K562 treated with DMSO at 1 percent for 4 hours (cell line): ENCODE measurements around the gene PROSER2. TPM values are rescaled to one million over a fixed set of nuclear protein-coding genes. Genes with fewer than 3 reads are reported as not detected.

Experiments
- total RNA-seq: library from RNA; unstranded; fragments of 300-600 nt; gene quantifications from 2 replicates; pipeline ENCODE4 v1.2.3, GENCODE V29; 2022; ENCODE audit not compliant: insufficient read depth

The PROSER2 gene
- total RNA-seq: 1.7 and 5.0 TPM in 2 replicates

GRCh38 chr10:11823122-11823988, at the start of gene PROSER2:
PROSER2 (plus strand) TSS chr10:11823356; CDS start chr10:11852078, 28,722 bp downstream.

Other genes starting within 250 kb of the PROSER2 start
- 13.9 and 16.3 TPM in 2 replicates for gene USP6NL, start 211.7 kb upstream of the PROSER2 start, total RNA-seq
- gene ECHDC3, start 81.0 kb upstream of the PROSER2 start, total RNA-seq: 11.2 and 13.7 TPM in 2 replicates
- gene UPF2, start 219.5 kb downstream of the PROSER2 start, total RNA-seq: 15.7 and 20.7 TPM in 2 replicates
- gene DHTKD1, start 245.6 kb downstream of the PROSER2 start, total RNA-seq: 7.4 and 7.9 TPM in 2 replicates